AG04449 (cell line): ENCODE measurements around the gene NRG2.

ENCODE experiments used
- CTCF ChIA-PET: fragments of 350-600 bp; formaldehyde crosslinking; extraction: SDS; loops from one replicate; lab custom pipeline; 2021; ENCODE audit warnings: antibody characterized with exemption; lab: Yijun Ruan, JAX
- POLR2A ChIA-PET: fragments of 400-600, 350-600 bp; formaldehyde crosslinking; extraction: SDS; loops from one replicate; lab custom pipeline; 2020; ENCODE audit warnings: antibody characterized with exemption, inconsistent platforms; lab: Yijun Ruan, JAX
- DNase-seq: peaks from one replicate; pipeline ENCODE4 v3.0.0-alpha.2; 2010; ENCODE audit warnings: low read depth, low spot score
- H3K4me3 ChIP-seq: 2 replicates; pipeline ENCODE4 v1.5.1; 2011; ENCODE audit warnings: low read depth, mild to moderate bottlenecking, control low read depth, low read length
- TF ChIP-seq, protein P1 (sequence below): IDR thresholded peaks from one replicate; pipeline ENCODE4 v1.5.1; 2011; ENCODE audit warnings: mild to moderate bottlenecking, moderate library complexity, low read length, control low read depth, inconsistent platforms; ENCODE audit not compliant: insufficient read depth; ENCODE audit errors: missing control alignments

Gene NRG2

GRCh38 chr5:139910036-139910435 is 133.1 kb downstream of the NRG2 start:
- no peak overlapping the region for H3K4me3 ChIP-seq
- TF ChIP-seq, protein P1, sequence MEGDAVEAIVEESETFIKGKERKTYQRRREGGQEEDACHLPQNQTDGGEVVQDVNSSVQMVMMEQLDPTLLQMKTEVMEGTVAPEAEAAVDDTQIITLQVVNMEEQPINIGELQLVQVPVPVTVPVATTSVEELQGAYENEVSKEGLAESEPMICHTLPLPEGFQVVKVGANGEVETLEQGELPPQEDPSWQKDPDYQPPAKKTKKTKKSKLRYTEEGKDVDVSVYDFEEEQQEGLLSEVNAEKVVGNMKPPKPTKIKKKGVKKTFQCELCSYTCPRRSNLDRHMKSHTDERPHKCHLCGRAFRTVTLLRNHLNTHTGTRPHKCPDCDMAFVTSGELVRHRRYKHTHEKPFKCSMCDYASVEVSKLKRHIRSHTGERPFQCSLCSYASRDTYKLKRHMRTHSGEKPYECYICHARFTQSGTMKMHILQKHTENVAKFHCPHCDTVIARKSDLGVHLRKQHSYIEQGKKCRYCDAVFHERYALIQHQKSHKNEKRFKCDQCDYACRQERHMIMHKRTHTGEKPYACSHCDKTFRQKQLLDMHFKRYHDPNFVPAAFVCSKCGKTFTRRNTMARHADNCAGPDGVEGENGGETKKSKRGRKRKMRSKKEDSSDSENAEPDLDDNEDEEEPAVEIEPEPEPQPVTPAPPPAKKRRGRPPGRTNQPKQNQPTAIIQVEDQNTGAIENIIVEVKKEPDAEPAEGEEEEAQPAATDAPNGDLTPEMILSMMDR = no peak
- CTCF ChIA-PET = no interaction called here
- POLR2A ChIA-PET = no interaction called here
- DNase-seq = no peak

DNA sequence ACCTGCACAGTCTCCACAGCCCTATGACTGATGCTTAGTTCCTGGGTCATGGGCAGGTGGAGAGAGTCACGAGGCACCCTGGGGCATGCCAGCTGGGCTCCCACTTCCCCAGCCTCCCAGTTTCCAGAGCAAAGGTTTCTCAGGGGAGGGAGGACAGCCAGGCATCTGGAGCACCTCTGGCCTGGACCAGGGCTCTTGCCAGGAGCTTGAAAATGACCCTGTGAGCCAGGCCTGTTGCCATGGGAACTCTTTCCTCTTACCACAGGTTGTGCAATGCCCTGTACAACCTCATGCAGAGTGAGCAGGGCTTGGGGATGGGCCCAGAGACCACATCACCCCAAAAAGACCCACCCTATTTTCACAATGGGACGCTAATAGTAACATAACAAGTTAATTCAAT is 134.3 kb downstream of the NRG2 start:
- DNase-seq = no peak
- TF ChIP-seq, protein P1 = no peak
- ChIA-PET POLR2A (no interaction called here), CTCF (interaction anchor here (1.5 kb wide), 1 partner anchor 121 kb away, joined by 5 read pairs; no protein-coding TSS in a partner anchor)
- no peak overlapping the region for H3K4me3 ChIP-seq

DNA sequence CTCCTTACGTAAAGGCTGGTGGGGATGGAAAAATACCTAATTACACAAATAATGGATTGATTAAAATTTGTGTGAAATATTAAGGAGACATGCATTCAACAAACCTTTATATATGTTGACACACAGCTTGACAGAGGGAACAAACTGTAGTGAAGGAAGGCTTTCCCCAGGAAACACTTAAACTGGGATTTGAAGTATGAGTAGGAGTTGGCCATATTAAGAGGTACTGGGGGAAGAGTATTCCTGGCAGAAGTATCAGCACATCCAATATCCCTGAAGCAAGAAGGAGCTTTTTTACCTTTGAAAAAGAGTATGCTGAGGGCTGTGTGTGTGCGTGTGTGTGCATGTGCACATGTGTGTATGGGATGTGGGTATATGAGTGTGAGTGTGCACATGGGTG is 136.4 kb downstream of the NRG2 start:
- POLR2A ChIA-PET = no interaction called here
- TF ChIP-seq, protein P1 = no peak
- no peak overlapping the region for H3K4me3 ChIP-seq
- DNase-seq = no peak
- CTCF ChIA-PET = interaction anchor here (1.5 to 1.7 kb wide), 2 partner anchors 62 to 139 kb away, joined by 3 to 5 read pairs; no protein-coding TSS in a partner anchor

DNA sequence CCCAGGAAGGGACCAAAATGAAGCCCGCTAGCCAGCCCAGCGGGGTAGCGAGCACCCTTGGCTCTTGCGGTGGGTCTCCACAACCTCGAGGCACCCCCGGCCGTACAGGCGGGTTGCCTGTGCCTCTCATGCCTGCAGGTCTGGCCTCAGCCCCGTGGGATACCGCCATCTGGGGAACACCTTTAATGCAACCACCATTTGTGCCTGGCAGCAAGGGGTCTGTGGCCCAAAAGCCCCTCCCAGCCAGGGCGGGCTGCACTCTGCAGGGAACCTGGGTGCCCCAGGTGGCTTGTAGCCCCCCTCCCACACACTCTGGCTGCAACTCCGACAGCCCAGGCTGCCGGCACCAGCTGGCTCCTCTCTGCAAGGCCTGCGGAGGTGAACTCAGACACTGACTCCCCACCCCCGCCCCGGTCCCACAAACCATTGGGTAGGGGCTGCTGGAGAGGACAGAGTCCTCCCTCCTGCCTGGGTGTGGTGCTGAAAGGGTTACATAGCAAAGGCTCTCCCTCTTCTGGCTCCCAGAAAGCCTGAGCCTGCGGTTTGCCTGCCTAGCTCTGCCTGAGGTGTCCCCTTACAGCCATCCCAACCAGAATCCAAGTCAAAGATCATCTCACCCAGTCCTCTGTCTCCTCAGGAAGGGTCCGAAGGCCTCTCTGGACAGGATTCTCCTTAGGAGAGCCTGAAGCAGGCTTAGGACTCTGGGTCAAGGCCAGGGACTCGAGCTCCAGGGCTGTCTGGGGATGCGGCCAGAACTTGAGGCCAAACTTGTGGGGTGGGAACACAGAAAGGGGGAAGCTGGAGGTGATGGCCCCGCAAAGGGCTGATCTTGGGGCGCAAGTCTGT is 138.1 kb downstream of the NRG2 start:
- TF ChIP-seq, protein P1 = no peak
- H3K4me3 ChIP-seq = no peak overlapping the region
- no peak for DNase-seq
- ChIA-PET POLR2A (no interaction called here), CTCF (interaction anchor here (1.2 to 1.7 kb wide), 2 partner anchors 63 to 241 kb away, joined by 3 to 5 read pairs; no protein-coding TSS in a partner anchor)

GRCh38 chr5:139904566-139904815 is 138.6 kb downstream of the NRG2 start:
- no peak for DNase-seq
- CTCF ChIA-PET = interaction anchor here (1.2 kb wide), 1 partner anchor 241 kb away, joined by 3 read pairs; no protein-coding TSS in a partner anchor
- TF ChIP-seq, protein P1 = no peak
- POLR2A ChIA-PET = no interaction called here
- H3K4me3 ChIP-seq = no peak overlapping the region

DNA sequence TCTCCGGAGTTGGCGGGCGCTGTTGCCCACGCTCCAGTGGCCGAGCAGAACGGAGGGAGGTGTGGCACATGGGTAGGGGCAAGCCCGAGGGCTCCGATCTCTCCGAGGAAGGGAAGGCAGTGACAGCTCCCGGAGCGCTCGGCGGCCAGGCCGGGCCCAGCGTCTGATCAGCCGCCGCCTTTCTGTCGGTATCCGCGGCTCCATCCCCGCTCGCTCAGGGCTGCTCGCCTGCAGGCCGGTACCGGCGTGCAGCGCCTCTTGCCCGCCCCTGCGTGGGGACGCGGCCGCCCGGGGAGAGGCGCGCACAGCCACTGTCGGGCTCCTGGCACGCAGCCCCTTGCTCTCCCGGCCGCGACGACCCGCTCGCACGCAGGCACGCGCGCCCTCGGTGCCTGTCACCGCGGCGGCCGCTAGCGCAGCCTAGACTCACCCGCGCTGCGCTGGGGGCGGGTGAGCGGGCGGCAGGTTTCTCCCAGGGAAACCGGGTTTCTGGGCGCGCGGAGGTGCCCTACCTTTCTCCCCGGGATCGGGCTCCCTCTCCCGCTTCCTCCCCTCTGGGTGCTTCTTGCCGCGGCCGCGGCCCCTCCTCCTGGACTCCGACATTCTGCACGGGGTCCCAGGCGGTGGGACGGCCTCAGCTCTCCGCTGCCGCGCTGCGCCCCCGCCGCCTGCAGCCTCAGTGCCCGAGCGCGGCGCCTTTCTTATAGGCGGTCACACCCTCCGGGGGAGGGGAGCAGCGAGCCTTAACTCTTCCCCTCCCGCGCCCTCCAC is 139.1 kb downstream of the NRG2 start:
- no peak overlapping the region; the same call in 1 of the 2 replicates for H3K4me3 ChIP-seq
- TF ChIP-seq, protein P1 = no peak
- ChIA-PET POLR2A (no interaction called here), CTCF (no interaction called here)
- DNase-seq = no peak
